ENCODE results near the gene CDKAL1.
"Not testable (repeated sequence)": the region's sequence is repeated elsewhere in the genome, so short reads cannot be mapped to it uniquely, and the experiment has no call there.

The CDKAL1 gene

DNA sequence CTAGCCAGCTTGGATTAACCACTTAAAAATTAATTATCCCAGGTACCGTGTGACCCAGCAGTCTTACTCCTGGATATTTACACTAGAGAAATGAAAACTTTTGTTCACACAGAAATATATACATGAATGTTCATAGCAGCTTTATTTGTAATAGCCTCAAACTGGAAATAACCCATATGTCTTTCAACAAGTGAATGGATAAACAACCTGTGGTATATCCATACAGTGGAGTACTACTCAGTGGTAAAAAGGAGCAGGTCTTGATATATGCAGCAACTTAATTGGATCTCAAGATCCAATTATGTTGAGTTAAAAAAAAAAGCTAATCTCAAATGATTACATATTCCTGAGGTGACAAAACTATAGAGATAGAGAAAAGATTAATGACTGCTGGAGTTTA is 381.4 kb downstream of the CDKAL1 start:
- no peaks in the 10 kb centered on the region for H3K4me1 ChIP-seq (ENCODE audit: control extremely low read depth in 1 of 4, control insufficient read depth in 4 of 4, insufficient read depth in 4 of 4, low read length in 3 of 4)
- no peak for DNase-seq
- POLR2A ChIA-PET = no interaction called here
- CTCF ChIA-PET = no interaction called here
- no CpG with 5 or more reads among the region's 1 CpG for WGBS (ENCODE audit: insufficient coverage)
- H3K4me3 ChIP-seq (ENCODE audit: control insufficient read depth in 1 of 7, extremely low read depth in 1 of 7, insufficient read depth in 4 of 7, low read depth in 2 of 7, low read length in 6 of 7) = no peak overlapping the region
- H3K36me3 ChIP-seq (ENCODE audit: control insufficient read depth in 4 of 4, insufficient read depth in 4 of 4, low read length in 3 of 4) = peaks cover 0 to 7% (median 1%) of the 10 kb centered on the region in 4 experiments
- peaks cover 0 to 12% (median 2%) of the 10 kb centered on the region in 5 experiments for H3K9me3 ChIP-seq (ENCODE audit: control extremely low read depth in 1 of 5, control insufficient read depth in 4 of 5, insufficient read depth in 2 of 5, low read depth in 1 of 5, low read length in 4 of 5)
- no peak overlapping the region for H3K27ac ChIP-seq (ENCODE audit: insufficient read depth in 1 of 2, low read depth in 1 of 2, low read length in 2 of 2, poor library complexity in 1 of 2, severe bottlenecking in 2 of 2)
- no peaks in the 10 kb centered on the region for H3K27me3 ChIP-seq (replicated peaks in 2 of 5; ENCODE audit: control insufficient read depth in 4 of 5, insufficient read depth in 5 of 5, low read length in 4 of 5)

DNA sequence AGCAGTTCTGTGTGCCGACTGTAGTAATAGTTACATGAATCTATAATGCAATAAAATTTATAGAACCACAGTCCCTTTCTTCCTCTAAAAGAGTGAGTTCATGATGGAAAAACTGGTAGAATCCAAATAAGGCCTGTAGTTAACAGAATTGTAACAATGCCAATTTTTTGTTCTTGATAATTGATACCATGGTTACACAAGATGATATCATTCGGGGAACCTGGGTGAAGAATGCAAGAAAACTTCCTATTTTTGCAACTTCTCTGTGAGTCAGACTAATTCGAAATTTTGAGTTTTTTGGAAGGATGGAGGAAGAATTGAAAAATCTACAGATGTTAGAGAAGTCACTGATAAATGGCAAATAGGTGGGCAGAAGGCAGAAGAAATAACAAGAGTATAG is 381.8 kb downstream of the CDKAL1 start:
- Histone ChIP-seq H3K4me1 (ENCODE audit: control extremely low read depth in 1 of 4, control insufficient read depth in 4 of 4, insufficient read depth in 4 of 4, low read length in 3 of 4) (no peaks in the 10 kb centered on the region), H3K4me3 (ENCODE audit: control insufficient read depth in 1 of 7, extremely low read depth in 1 of 7, insufficient read depth in 4 of 7, low read depth in 2 of 7, low read length in 6 of 7) (no peak overlapping the region), H3K36me3 (ENCODE audit: control insufficient read depth in 4 of 4, insufficient read depth in 4 of 4, low read length in 3 of 4) (peaks cover 0 to 7% (median 1%) of the 10 kb centered on the region in 4 experiments), H3K27ac (ENCODE audit: insufficient read depth in 1 of 2, low read depth in 1 of 2, low read length in 2 of 2, poor library complexity in 1 of 2, severe bottlenecking in 2 of 2) (no peak overlapping the region), H3K9me3 (ENCODE audit: control extremely low read depth in 1 of 5, control insufficient read depth in 4 of 5, insufficient read depth in 2 of 5, low read depth in 1 of 5, low read length in 4 of 5) (peaks cover 0 to 12% (median 2%) of the 10 kb centered on the region in 5 experiments), H3K27me3 (replicated peaks in 2 of 5; ENCODE audit: control insufficient read depth in 4 of 5, insufficient read depth in 5 of 5, low read length in 4 of 5) (no peaks in the 10 kb centered on the region)
- DNase-seq = peak in 2 of 3 donors; percentile 7 to 21
- WGBS (ENCODE audit: insufficient coverage) = 94% methylated on average over 2 of the region's 3 CpGs
- ChIA-PET POLR2A (no interaction called here), CTCF (no interaction called here)

DNA sequence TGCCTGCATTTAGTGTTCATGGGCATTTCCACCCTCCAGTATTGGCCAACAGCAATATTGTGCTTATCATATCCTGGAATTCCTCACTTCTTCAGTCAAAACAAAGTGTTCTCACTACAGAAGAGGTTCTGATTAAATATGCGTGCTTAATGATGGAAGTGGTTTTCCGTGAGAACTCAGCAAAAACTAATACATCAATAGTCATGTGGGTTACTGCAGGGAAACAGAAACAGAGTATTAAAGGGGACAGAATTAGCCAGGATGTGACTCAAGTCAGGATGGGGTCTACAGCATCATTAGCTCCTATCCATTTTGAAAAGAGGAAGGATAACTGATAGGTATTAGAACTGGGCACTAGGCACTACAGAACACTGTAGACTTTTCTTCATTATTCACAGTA is 384.6 kb downstream of the CDKAL1 start:
- H3K36me3 ChIP-seq (ENCODE audit: control insufficient read depth in 4 of 4, insufficient read depth in 4 of 4, low read length in 3 of 4) = peaks cover 0 to 4% (median 1%) of the 10 kb centered on the region in 4 experiments
- H3K4me3 ChIP-seq (ENCODE audit: control insufficient read depth in 1 of 7, extremely low read depth in 1 of 7, insufficient read depth in 4 of 7, low read depth in 2 of 7, low read length in 6 of 7) = no peak overlapping the region
- H3K27ac ChIP-seq (ENCODE audit: insufficient read depth in 1 of 2, low read depth in 1 of 2, low read length in 2 of 2, poor library complexity in 1 of 2, severe bottlenecking in 2 of 2) = no peak overlapping the region
- no peaks in the 10 kb centered on the region for H3K27me3 ChIP-seq (replicated peaks in 2 of 5; ENCODE audit: control insufficient read depth in 4 of 5, insufficient read depth in 5 of 5, low read length in 4 of 5)
- H3K9me3 ChIP-seq (ENCODE audit: control extremely low read depth in 1 of 5, control insufficient read depth in 4 of 5, insufficient read depth in 2 of 5, low read depth in 1 of 5, low read length in 4 of 5) = peaks cover 0 to 8% (median 2%) of the 10 kb centered on the region in 5 experiments
- WGBS (ENCODE audit: insufficient coverage) = no CpG with 5 or more reads among the region's 2 CpGs
- CTCF ChIA-PET = no interaction called here
- no peak for DNase-seq
- H3K4me1 ChIP-seq (ENCODE audit: control extremely low read depth in 1 of 4, control insufficient read depth in 4 of 4, insufficient read depth in 4 of 4, low read length in 3 of 4) = no peaks in the 10 kb centered on the region
- POLR2A ChIA-PET = no interaction called here

DNA sequence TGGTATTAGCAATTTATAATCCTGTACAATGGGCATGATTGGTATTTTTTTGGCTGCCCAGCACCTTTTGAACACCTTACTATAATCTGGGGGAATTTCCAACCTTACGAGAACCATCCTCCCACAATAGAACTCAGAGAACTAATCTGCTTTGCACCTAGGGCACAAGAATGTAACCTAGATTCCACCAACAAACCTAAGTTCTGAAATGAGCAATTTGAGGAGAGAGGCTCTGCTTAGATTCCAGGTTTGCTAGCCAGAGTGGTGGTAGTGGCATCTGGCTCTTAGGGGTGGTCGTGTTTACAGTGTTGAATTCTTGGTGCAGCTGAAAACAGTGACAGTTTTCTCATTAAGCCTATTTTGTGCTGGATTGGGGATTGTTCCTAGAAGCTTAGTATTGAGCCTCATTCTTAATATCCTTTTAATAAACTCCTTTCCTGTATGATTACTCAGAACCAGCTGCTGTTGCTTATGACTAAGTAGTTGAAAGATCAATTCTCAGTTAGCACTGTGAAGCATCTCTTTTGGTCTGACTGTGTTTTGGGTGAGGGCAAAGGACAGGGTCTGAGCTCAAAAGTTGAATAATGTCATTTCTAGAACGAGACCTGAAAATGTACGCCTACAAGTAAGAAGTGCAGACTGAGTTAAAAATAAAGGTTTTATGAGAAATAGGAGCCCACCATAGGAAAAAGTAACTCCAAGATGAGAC is 385.6 kb downstream of the CDKAL1 start:
- POLR2A ChIA-PET = no interaction called here
- Histone ChIP-seq H3K4me1 (ENCODE audit: control extremely low read depth in 1 of 4, control insufficient read depth in 4 of 4, insufficient read depth in 4 of 4, low read length in 3 of 4) (no peaks in the 10 kb centered on the region), H3K27me3 (replicated peaks in 2 of 5; ENCODE audit: control insufficient read depth in 4 of 5, insufficient read depth in 5 of 5, low read length in 4 of 5) (no peaks in the 10 kb centered on the region), H3K27ac (ENCODE audit: insufficient read depth in 1 of 2, low read depth in 1 of 2, low read length in 2 of 2, poor library complexity in 1 of 2, severe bottlenecking in 2 of 2) (no peak overlapping the region), H3K36me3 (ENCODE audit: control insufficient read depth in 4 of 4, insufficient read depth in 4 of 4, low read length in 3 of 4) (peaks cover 0 to 4% (median 0%) of the 10 kb centered on the region in 4 experiments), H3K4me3 (ENCODE audit: control insufficient read depth in 1 of 7, extremely low read depth in 1 of 7, insufficient read depth in 4 of 7, low read depth in 2 of 7, low read length in 6 of 7) (no peak overlapping the region), H3K9me3 (ENCODE audit: control extremely low read depth in 1 of 5, control insufficient read depth in 4 of 5, insufficient read depth in 2 of 5, low read depth in 1 of 5, low read length in 4 of 5) (peaks cover 0 to 8% (median 2%) of the 10 kb centered on the region in 5 experiments)
- 97% methylated on average over 3 of the region's 4 CpGs for WGBS (ENCODE audit: insufficient coverage)
- no peak for DNase-seq
- CTCF ChIA-PET = no interaction called here

DNA sequence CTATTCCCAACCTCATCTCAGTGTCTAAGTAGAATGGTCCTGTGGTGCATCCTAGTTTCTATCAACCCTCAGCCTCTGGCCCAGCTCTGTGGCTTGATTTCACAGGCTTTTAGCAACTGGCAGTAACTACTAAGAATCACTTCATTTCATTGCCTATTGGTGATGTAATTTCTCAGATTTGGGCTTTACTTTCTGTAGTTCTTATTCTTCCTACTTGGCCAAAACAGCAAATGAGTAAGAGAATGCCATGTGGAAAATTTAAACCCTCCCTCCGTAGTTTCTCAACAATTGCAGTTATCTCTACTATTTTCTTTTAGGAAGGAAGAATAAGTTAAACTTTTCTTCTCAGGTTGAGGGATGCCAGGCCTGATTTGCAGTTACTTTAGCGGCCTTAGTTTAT is 387.3 kb downstream of the CDKAL1 start:
- no peaks in the 10 kb centered on the region for H3K27me3 ChIP-seq (replicated peaks in 2 of 5; ENCODE audit: control insufficient read depth in 4 of 5, insufficient read depth in 5 of 5, low read length in 4 of 5)
- no peak for DNase-seq
- H3K4me3 ChIP-seq (ENCODE audit: control insufficient read depth in 1 of 7, extremely low read depth in 1 of 7, insufficient read depth in 4 of 7, low read depth in 2 of 7, low read length in 6 of 7) = no peak overlapping the region
- no peak overlapping the region for H3K27ac ChIP-seq (ENCODE audit: insufficient read depth in 1 of 2, low read depth in 1 of 2, low read length in 2 of 2, poor library complexity in 1 of 2, severe bottlenecking in 2 of 2)
- ChIA-PET CTCF (no interaction called here), POLR2A (no interaction called here)
- H3K4me1 ChIP-seq (ENCODE audit: control extremely low read depth in 1 of 4, control insufficient read depth in 4 of 4, insufficient read depth in 4 of 4, low read length in 3 of 4) = no peaks in the 10 kb centered on the region
- no peaks in the 10 kb centered on the region for H3K36me3 ChIP-seq (ENCODE audit: control insufficient read depth in 4 of 4, insufficient read depth in 4 of 4, low read length in 3 of 4)
- no peaks in the 10 kb centered on the region for H3K9me3 ChIP-seq (ENCODE audit: control extremely low read depth in 1 of 5, control insufficient read depth in 4 of 5, insufficient read depth in 2 of 5, low read depth in 1 of 5, low read length in 4 of 5)
- WGBS (ENCODE audit: insufficient coverage) = 100% methylated on average over 1 of the region's 2 CpGs

DNA sequence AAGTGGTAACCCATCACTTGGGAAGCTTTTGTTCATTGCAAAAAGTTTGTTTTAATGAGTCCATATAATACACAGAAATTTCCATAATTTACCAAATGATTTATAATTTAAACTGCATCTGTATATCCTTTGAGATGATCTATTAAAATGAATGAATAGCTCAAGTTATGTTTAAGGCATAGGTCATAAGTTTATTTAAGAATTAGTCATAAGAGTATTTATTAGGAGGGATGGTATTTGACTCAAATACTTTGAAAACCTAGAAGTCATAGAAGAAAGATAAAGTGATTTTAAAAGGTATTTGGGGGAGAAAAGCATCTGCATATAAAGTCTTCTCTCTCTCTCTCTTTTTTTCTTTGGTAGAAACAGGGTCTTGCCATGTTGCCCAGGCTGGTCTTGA is 388.5 kb downstream of the CDKAL1 start:
- no peaks in the 10 kb centered on the region for H3K4me1 ChIP-seq (ENCODE audit: control extremely low read depth in 1 of 4, control insufficient read depth in 4 of 4, insufficient read depth in 4 of 4, low read length in 3 of 4)
- H3K36me3 ChIP-seq (ENCODE audit: control insufficient read depth in 4 of 4, insufficient read depth in 4 of 4, low read length in 3 of 4) = no peaks in the 10 kb centered on the region
- CTCF ChIA-PET = no interaction called here
- no peak for DNase-seq
- H3K4me3 ChIP-seq (ENCODE audit: control insufficient read depth in 1 of 7, extremely low read depth in 1 of 7, insufficient read depth in 4 of 7, low read depth in 2 of 7, low read length in 6 of 7) = no peak overlapping the region
- POLR2A ChIA-PET = no interaction called here
- no peaks in the 10 kb centered on the region for H3K9me3 ChIP-seq (ENCODE audit: control extremely low read depth in 1 of 5, control insufficient read depth in 4 of 5, insufficient read depth in 2 of 5, low read depth in 1 of 5, low read length in 4 of 5)
- no peaks in the 10 kb centered on the region for H3K27me3 ChIP-seq (replicated peaks in 2 of 5; ENCODE audit: control insufficient read depth in 4 of 5, insufficient read depth in 5 of 5, low read length in 4 of 5)
- no peak overlapping the region for H3K27ac ChIP-seq (ENCODE audit: insufficient read depth in 1 of 2, low read depth in 1 of 2, low read length in 2 of 2, poor library complexity in 1 of 2, severe bottlenecking in 2 of 2)

DNA sequence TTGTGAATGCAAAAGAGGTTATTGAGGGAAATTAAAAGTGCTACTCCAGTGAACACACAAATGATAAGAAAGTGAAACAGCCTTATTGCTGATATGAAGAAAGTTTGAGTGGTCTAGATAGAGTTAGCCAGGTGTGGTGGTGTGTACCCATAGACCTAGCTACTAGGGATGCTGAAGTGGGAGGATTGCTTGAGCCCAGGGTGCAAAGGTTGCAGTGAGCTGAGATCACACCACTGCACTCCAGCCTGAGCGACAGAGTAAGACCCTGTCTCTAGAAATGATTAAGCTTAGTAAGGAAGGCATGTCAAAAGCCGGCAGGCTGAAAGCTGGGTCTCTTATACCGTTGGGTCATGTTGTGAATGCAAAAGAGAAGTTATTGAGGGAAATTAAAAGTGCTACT is 389.8 kb downstream of the CDKAL1 start:
- H3K4me1 ChIP-seq (ENCODE audit: control extremely low read depth in 1 of 4, control insufficient read depth in 4 of 4, insufficient read depth in 4 of 4, low read length in 3 of 4); POLR2A ChIA-PET; H3K27me3 ChIP-seq (replicated peaks in 2 of 5; ENCODE audit: control insufficient read depth in 4 of 5, insufficient read depth in 5 of 5, low read length in 4 of 5); CTCF ChIA-PET; H3K4me3 ChIP-seq (ENCODE audit: control insufficient read depth in 1 of 7, extremely low read depth in 1 of 7, insufficient read depth in 4 of 7, low read depth in 2 of 7, low read length in 6 of 7); DNase-seq; H3K9me3 ChIP-seq (ENCODE audit: control extremely low read depth in 1 of 5, control insufficient read depth in 4 of 5, insufficient read depth in 2 of 5, low read depth in 1 of 5, low read length in 4 of 5); H3K36me3 ChIP-seq (ENCODE audit: control insufficient read depth in 4 of 4, insufficient read depth in 4 of 4, low read length in 3 of 4); H3K27ac ChIP-seq (ENCODE audit: insufficient read depth in 1 of 2, low read depth in 1 of 2, low read length in 2 of 2, poor library complexity in 1 of 2, severe bottlenecking in 2 of 2): not testable (repeated sequence)
- WGBS (ENCODE audit: insufficient coverage) = no CpG with 5 or more reads among the region's 3 CpGs

Data from common myeloid progenitor, CD34-positive (primary cell).